ENCODE results near the gene NEUROG1.

The NEUROG1 gene

GRCh38 chr5:135491552-135492318 is 44.0 kb downstream of the NEUROG1 start:
- no peak for DNase-seq

GRCh38 chr5:135491038-135491551 is 44.7 kb downstream of the NEUROG1 start:
- no peak for DNase-seq

DNA sequence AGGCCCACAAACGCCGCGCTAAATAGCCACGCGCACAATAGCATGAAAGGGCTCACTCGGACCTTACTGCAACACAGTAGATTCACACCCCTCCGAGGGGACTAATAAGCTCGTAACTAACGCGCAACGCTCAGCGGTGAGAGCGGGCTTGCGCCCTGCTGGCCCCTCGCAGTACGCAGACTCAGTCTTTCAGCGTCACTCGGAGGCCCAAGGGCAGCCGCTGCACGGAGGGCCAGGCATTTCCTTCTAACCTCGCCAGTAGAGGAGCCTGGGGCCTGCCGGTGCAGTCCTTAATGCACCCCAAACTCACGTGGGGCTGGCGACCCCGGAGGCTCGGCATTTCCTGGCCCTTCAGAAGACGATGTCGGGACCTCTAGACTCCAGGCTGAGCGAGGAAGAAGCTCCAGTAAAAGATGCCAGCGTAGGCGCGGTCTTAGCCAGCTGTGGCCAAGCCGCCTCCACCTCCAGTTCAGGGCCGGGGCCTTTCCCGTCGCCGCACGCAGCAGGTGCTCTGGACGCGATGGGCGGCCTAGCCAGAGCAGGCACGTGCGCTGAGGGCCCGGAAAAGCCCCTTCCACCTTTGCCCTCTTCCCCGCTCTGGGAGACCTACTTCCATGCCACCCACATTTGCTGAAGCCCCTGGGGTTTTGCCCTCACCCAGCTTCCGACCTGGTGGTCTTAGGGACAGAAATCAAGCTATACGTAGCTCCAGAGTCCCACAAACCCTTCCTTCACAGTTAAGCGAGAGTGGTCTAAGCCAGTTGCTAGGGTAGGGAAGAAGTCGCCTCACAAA is 45.3 kb downstream of the NEUROG1 start:
- no peak for DNase-seq

DNA sequence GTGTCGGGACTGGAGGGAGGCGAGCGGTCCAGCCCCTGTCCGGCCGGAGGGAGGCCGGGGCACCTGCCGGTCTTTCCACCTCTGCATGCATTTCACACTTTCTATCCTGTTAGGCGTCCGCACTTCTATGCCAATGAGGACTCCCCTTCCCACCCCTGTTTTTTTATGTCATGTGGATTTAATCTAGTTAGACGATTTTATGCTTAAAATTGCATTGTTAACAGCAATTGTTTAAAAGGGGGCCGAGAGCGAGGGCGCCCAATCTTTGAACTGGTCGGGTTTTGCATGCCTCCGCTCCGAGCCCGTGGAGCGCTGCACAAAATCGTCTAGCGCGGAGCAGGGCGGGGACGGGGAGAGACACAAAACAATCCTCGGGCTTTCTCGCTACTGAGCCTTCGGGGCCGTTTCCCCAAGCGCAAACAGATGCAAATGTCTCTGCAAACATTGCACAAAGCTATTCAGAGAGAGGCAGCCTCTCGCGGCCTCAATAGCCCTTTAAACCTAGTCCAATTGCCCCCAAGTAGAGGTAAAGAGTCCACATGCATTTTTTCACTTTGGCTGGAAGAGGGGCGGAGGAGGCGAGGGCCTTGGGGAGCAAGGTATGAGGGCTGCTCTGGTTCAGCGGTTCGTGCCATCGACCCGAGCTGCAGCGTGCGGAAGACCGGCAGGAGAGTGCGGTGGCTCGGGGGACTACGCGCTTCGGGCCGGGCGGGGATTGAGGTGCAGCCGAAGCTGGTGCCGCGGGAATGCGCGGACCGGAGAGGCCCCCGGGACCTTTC is 46.1 kb downstream of the NEUROG1 start:
- DNase-seq, result no peak

- no peak for DNase-seq
Measured at GRCh38 chr5:135488727-135489465, 46.9 kb downstream of the NEUROG1 start.

DNA sequence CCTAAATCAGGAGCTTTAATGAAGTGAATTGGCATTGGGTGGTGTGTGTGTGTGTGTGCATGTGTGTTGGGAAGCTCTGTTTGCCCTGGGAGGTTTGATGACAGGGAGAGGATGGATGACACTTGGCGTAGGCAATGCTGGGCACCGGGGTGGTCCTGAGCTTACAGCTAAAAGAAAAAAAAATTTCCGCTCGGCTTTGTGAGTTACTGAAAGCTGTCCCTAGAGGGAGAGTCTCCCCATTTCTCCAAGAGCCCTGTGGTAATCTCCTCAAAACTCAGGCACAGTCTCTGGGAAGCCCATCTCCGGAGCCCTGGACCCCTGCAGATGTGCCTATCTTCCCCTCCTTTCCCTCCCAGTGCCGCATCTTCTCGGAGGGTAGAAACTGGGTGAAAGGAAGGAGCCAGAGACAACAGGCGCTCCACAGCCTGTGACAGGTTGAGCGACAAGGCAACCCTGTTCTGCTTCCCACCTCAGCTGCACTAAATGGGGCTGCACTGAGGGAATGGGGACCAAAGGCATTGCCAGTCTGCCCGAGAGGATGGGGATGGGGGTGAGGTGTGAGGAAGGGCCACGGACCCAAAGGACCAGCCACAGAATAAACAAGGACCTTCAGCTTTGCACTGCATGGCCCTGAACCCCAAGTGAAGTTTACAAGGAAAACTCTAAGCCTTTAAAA is 47.8 kb downstream of the NEUROG1 start:
- no peak for DNase-seq

- DNase-seq, result no peak
Measured at GRCh38 chr5:135487037-135487395, 48.7 kb downstream of the NEUROG1 start.

DNA sequence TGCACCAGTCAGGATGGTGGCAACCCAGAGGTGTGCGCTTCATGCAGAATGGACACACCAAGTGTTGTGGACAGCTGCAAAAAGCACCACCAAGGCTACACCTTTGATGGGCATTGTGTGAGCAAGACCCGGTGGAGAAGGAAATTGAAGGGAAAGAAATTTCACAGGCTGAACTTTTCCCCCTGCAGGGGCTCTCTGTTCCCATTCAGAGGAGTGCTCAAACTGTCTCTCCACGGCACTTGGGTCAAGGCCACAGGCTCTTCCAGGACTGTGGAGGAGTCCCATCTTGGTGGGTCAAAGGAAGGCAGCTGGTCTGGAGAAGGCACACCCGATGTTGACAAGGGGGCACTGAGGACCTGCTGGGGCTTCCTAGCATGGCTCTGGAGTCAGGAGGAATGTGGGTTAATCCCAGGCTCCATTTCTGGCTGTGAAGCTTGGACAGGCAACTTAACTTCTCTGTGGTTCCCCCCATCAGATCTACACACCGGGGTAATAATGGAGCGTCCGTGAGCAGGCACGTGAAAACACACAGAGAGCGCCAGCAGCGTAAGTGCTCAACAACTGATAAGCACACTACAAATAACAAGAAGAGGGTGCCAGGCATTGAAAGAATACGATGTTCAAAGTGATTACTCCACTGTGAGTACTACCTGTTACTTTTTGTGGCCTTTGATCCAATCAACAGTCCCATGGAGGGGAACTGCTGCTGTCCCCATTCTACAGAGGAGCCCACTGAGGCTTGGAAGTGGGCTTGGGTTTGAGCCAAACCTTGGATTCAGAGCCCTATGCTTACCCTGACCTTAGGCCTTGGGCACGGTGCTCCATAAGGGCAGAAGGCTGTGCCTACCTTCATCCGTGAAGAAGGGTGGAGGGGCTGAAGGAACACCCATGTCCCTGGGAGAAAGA is 49.4 kb downstream of the NEUROG1 start:
- DNase-seq, result no peak

GRCh38 chr5:135484674-135485086 is 51.1 kb downstream of the NEUROG1 start:
- DNase-seq, result no peak

All from CD4-positive, alpha-beta T cell treated with Interleukin-17A for 1 hour (primary cell).